HL-60 (cell line): Measurements from ENCODE around the gene TTLL8.

ENCODE experiments used
- CTCF ChIP-seq: IDR thresholded peaks from one replicate; pipeline ENCODE4 v1.5.1; 2011; ENCODE audit warnings: low read length, control low read depth, inconsistent platforms; ENCODE audit not compliant: insufficient read depth
- POLR2AphosphoS5 ChIP-seq: IDR thresholded peaks from 2 replicates; pipeline ENCODE4 v1.6.1; 2012; ENCODE audit warnings: low read depth
- REST ChIP-seq: IDR thresholded peaks from 2 replicates; pipeline ENCODE4 v1.6.1; 2012; ENCODE audit warnings: low read depth; ENCODE audit not compliant: insufficient replicate concordance
- SPI1 ChIP-seq: IDR thresholded peaks from 2 replicates; pipeline ENCODE4 v1.6.1; 2012; ENCODE audit warnings: low read depth, mild to moderate bottlenecking, borderline replicate concordance

GRCh38 chr22:50068096-50068495 is 10.0 kb upstream of the TTLL8 start:
- TF ChIP-seq CTCF (no peak), REST (no peak), POLR2AphosphoS5 (no peak), SPI1 (no peak)
